ENCODE measurements around the gene CNGA3. TPM values are rescaled to one million over a fixed set of nuclear protein-coding genes. Genes with fewer than 3 reads are reported as not detected.

CNGA3 gene
- total and polyA plus RNA-seq, 10 of the 15 experiments (the other 5 are each of a cell fraction or from before 2014, with no cell fraction given): not detected

- CTCF ChIA-PET: interaction anchor here (1.4 to 1.6 kb wide), 2 partner anchors 585 to 691 kb away, joined by 3 to 4 read pairs; no protein-coding TSS in a partner anchor
- H3K27me3 ChIP-seq (replicated peaks in 1 of 2; ENCODE audit: control insufficient read depth in 2 of 2, insufficient read depth in 2 of 2, low read length in 1 of 2): no peaks in the 10 kb centered on the region
- no peak for ATAC-seq
- no peaks in the 10 kb centered on the region for H4K20me1 ChIP-seq (ENCODE audit: control insufficient read depth, insufficient read depth)
- intact Hi-C loops (cut with micrococcal nuclease; ENCODE audit: unreplicated experiment): no loop called here
- no peaks in the 10 kb centered on the region for H3K4me1 ChIP-seq (ENCODE audit: control insufficient read depth, insufficient read depth, low read length)
- SMC1A ChIA-PET (ENCODE audit: uncharacterized antibody, unreplicated experiment): no interaction called here
- no peak for DNase-seq (ENCODE audit: low read depth, low spot score)
- H3K79me2 ChIP-seq (ENCODE audit: control insufficient read depth, insufficient read depth, low read length): no peaks in the 10 kb centered on the region
- no peak overlapping the region for H3K27ac ChIP-seq (ENCODE audit: control insufficient read depth, insufficient read depth)
- no peak overlapping the region for H3K9ac ChIP-seq (ENCODE audit: control insufficient read depth, insufficient read depth, low read length)
- H3K36me3 ChIP-seq (ENCODE audit: control insufficient read depth in 2 of 2, insufficient read depth in 2 of 2, low read length in 1 of 2): no peaks in the 10 kb centered on the region
- no peak overlapping the region for H3K4me2 ChIP-seq (ENCODE audit: control insufficient read depth, insufficient read depth)
- H3K9me3 ChIP-seq (replicated peaks; ENCODE audit: control insufficient read depth, insufficient read depth, low read length): no peaks in the 10 kb centered on the region
- in situ Hi-C loops (cut with MboI): no loop called here
- FAIRE-seq: no peak
- 48% methylated on average over 18 of the region's 18 CpGs for WGBS (ENCODE audit: insufficient coverage, insufficient replicate concordance, low lambda C conversion rate, missing lambda C conversion rate)
- POLR2A ChIA-PET: no interaction called here
- BruUV-seq (replicated peaks): no TSS peak
- H2AFZ ChIP-seq (ENCODE audit: control insufficient read depth, low read depth, low read length): no peak overlapping the region
- no peak overlapping the region for H3K4me3 ChIP-seq
- RAD21 ChIA-PET (ENCODE audit: unreplicated experiment): no interaction called here
- no peak for TF ChIP-seq YBX1 (IDR thresholded peaks at IDR 0.05)
- no peak for TF ChIP-seq TARDBP (IDR thresholded peaks at IDR 0.05; ENCODE audit: borderline replicate concordance)
- no peak for TF ChIP-seq FOS (IDR thresholded peaks at IDR 0.05; ENCODE audit: borderline replicate concordance, extremely low read depth, insufficient read length)
- no peak for TF ChIP-seq CREB1 (IDR thresholded peaks at IDR 0.05; ENCODE audit: low read depth)
- no peak for TF ChIP-seq MYC (IDR thresholded peaks at IDR 0.05; ENCODE audit: insufficient read depth, insufficient read length, insufficient replicate concordance, low read length, severe bottlenecking)
- no peak for TF ChIP-seq FOXK2 (IDR thresholded peaks at IDR 0.05)
- no peak for TF ChIP-seq E2F8 (IDR thresholded peaks at IDR 0.05; ENCODE audit: low read depth, partially characterized antibody)
- no peak for TF ChIP-seq LARP7 (IDR thresholded peaks at IDR 0.05)
- no peak for TF ChIP-seq MTA3 (IDR thresholded peaks at IDR 0.05; ENCODE audit: borderline replicate concordance, low read length)
- no peak for TF ChIP-seq ZNF217 (IDR thresholded peaks at IDR 0.05)
- TF ChIP-seq TCF7 (IDR thresholded peaks at IDR 0.05; ENCODE audit: borderline replicate concordance): no peak
- no peak for TF ChIP-seq SREBF1 (IDR thresholded peaks at IDR 0.05; ENCODE audit: low read length)
- TF ChIP-seq WRNIP1 (IDR thresholded peaks at IDR 0.05; ENCODE audit: borderline replicate concordance, low read depth, low read length): no peak
- no peak for TF ChIP-seq ASH2L (IDR thresholded peaks at IDR 0.05; ENCODE audit: borderline replicate concordance, low read depth)
- no peak for TF ChIP-seq TAF1 (IDR thresholded peaks at IDR 0.05; ENCODE audit: borderline replicate concordance, low read depth, low read length)
- no peak for TF ChIP-seq RUNX3 (IDR thresholded peaks at IDR 0.05; ENCODE audit: low read length)
- TF ChIP-seq MXI1 (IDR thresholded peaks at IDR 0.05; ENCODE audit: low read depth, low read length): no peak
- no peak for TF ChIP-seq ZNF592 (IDR thresholded peaks at IDR 0.05)
Observed at GRCh38 chr2:98391581-98392270, 45.5 kb downstream of the CNGA3 start.
